ENCODE measurements around the gene ZCCHC7.

ZCCHC7 gene

GRCh38 chr9:37281541-37281940 is 161.2 kb downstream of the ZCCHC7 start:
- no peaks in the 10 kb centered on the region for H3K4me1 ChIP-seq (ENCODE audit: low read depth, poor library complexity, severe bottlenecking)
- TF ChIP-seq CTCF (conservative IDR thresholded peaks at IDR 0.05; ENCODE audit: low read depth, low read length): no peak
- no peak overlapping the region for H3K4me2 ChIP-seq
- H3K9ac ChIP-seq: no peak overlapping the region
- no peak overlapping the region for H2AFZ ChIP-seq (ENCODE audit: low read depth)
- H3K27me3 ChIP-seq (ENCODE audit: insufficient read depth, low read depth): no peaks in the 10 kb centered on the region
- no peak overlapping the region for H3K4me3 ChIP-seq (IDR thresholded peaks at IDR 0.05; ENCODE audit: insufficient read depth, low read depth, low read length)
- H3K36me3 ChIP-seq (ENCODE audit: insufficient read depth): no peaks in the 10 kb centered on the region
- H4K20me1 ChIP-seq (ENCODE audit: insufficient read depth): no peaks in the 10 kb centered on the region
- H3K79me2 ChIP-seq (ENCODE audit: insufficient read depth, low read depth): no peaks in the 10 kb centered on the region
- H3K27ac ChIP-seq: no peak overlapping the region

- H3K4me3 ChIP-seq (IDR thresholded peaks at IDR 0.05; ENCODE audit: insufficient read depth, low read depth, low read length): no peak overlapping the region
- TF ChIP-seq CTCF (conservative IDR thresholded peaks at IDR 0.05; ENCODE audit: low read depth, low read length): no peak
- H4K20me1 ChIP-seq (ENCODE audit: insufficient read depth): no peaks in the 10 kb centered on the region
- H3K27ac ChIP-seq: no peak overlapping the region
- no peaks in the 10 kb centered on the region for H3K36me3 ChIP-seq (ENCODE audit: insufficient read depth)
- H2AFZ ChIP-seq (ENCODE audit: low read depth): no peak overlapping the region
- no peaks in the 10 kb centered on the region for H3K27me3 ChIP-seq (ENCODE audit: insufficient read depth, low read depth)
- H3K4me1 ChIP-seq (ENCODE audit: low read depth, poor library complexity, severe bottlenecking): no peaks in the 10 kb centered on the region
- no peak overlapping the region for H3K9ac ChIP-seq
- H3K79me2 ChIP-seq (ENCODE audit: insufficient read depth, low read depth): no peaks in the 10 kb centered on the region
- H3K4me2 ChIP-seq: no peak overlapping the region
Measured at GRCh38 chr9:37283730-37284325, 163.5 kb downstream of the ZCCHC7 start.

- H3K27me3 ChIP-seq (ENCODE audit: insufficient read depth, low read depth): no peaks in the 10 kb centered on the region
- H3K9ac ChIP-seq: no peak overlapping the region
- no peaks in the 10 kb centered on the region for H3K4me1 ChIP-seq (ENCODE audit: low read depth, poor library complexity, severe bottlenecking)
- H4K20me1 ChIP-seq (ENCODE audit: insufficient read depth): no peaks in the 10 kb centered on the region
- no peak overlapping the region for H2AFZ ChIP-seq (ENCODE audit: low read depth)
- no peak overlapping the region for H3K4me2 ChIP-seq
- H3K27ac ChIP-seq: no peak overlapping the region
- no peaks in the 10 kb centered on the region for H3K36me3 ChIP-seq (ENCODE audit: insufficient read depth)
- no peak overlapping the region for H3K4me3 ChIP-seq (IDR thresholded peaks at IDR 0.05; ENCODE audit: insufficient read depth, low read depth, low read length)
- no peak for TF ChIP-seq CTCF (conservative IDR thresholded peaks at IDR 0.05; ENCODE audit: low read depth, low read length)
- H3K79me2 ChIP-seq (ENCODE audit: insufficient read depth, low read depth): no peaks in the 10 kb centered on the region
Measured at GRCh38 chr9:37284636-37285035, 164.3 kb downstream of the ZCCHC7 start.

GRCh38 chr9:37286530-37287175 is 166.3 kb downstream of the ZCCHC7 start:
- Histone ChIP-seq H3K27ac (no peak overlapping the region), H3K36me3 (ENCODE audit: insufficient read depth) (no peaks in the 10 kb centered on the region), H3K27me3 (ENCODE audit: insufficient read depth, low read depth) (no peaks in the 10 kb centered on the region), H3K4me1 (ENCODE audit: low read depth, poor library complexity, severe bottlenecking) (peaks cover 12% of the 10 kb centered on the region), H3K9ac (no peak overlapping the region), H2AFZ (ENCODE audit: low read depth) (no peak overlapping the region), H3K79me2 (ENCODE audit: insufficient read depth, low read depth) (no peaks in the 10 kb centered on the region), H3K4me3 (IDR thresholded peaks at IDR 0.05; ENCODE audit: insufficient read depth, low read depth, low read length) (no peak overlapping the region), H3K4me2 (no peak overlapping the region), H4K20me1 (ENCODE audit: insufficient read depth) (no peaks in the 10 kb centered on the region)
- TF ChIP-seq CTCF (conservative IDR thresholded peaks at IDR 0.05; ENCODE audit: low read depth, low read length): no peak
